IPS-NIHi11 (cell line): ENCODE results near the gene CMIP.

Experiments used
- DNase-seq: peaks from one replicate; pipeline ENCODE4 v3.0.0; 2012; ENCODE audit warnings: mixed read lengths, low spot score

Gene CMIP

GRCh38 chr16:81703177-81704155, 258.9 kb downstream of the CMIP start:
- DNase-seq: no peak

GRCh38 chr16:81705261-81705660, 260.7 kb downstream of the CMIP start:
- no peak for DNase-seq

- no peak for DNase-seq
Measured at GRCh38 chr16:81706327-81707295, 262.0 kb downstream of the CMIP start.

- DNase-seq: no peak
Measured at GRCh38 chr16:81707411-81708265, 263.0 kb downstream of the CMIP start.

GRCh38 chr16:81708266-81709015, 263.8 kb downstream of the CMIP start:
- no peak for DNase-seq

- DNase-seq: peak; percentile 21
Measured at GRCh38 chr16:81709016-81709900, 264.6 kb downstream of the CMIP start.

GRCh38 chr16:81710044-81710443, 265.4 kb downstream of the CMIP start:
- peak; percentile 31 for DNase-seq

- no peak for DNase-seq
Measured at GRCh38 chr16:81710596-81710995, 266.0 kb downstream of the CMIP start.

- DNase-seq: peak; percentile 80
Measured at GRCh38 chr16:81711657-81712319, 267.2 kb downstream of the CMIP start.

GRCh38 chr16:81712681-81713080, 268.1 kb downstream of the CMIP start:
- no peak for DNase-seq

GRCh38 chr16:81713295-81713772, 268.7 kb downstream of the CMIP start:
- DNase-seq: no peak

- no peak for DNase-seq
Measured at GRCh38 chr16:81713796-81714195, 269.2 kb downstream of the CMIP start.

GRCh38 chr16:81714583-81714982, 270.0 kb downstream of the CMIP start:
- DNase-seq: no peak

- DNase-seq: no peak
Measured at GRCh38 chr16:81715358-81716196, 271.0 kb downstream of the CMIP start.

GRCh38 chr16:81716478-81717225, 272.0 kb downstream of the CMIP start:
- no peak for DNase-seq

GRCh38 chr16:81717662-81718189, 273.1 kb downstream of the CMIP start:
- DNase-seq: no peak

- DNase-seq: no peak
Measured at GRCh38 chr16:81718637-81719036, 274.0 kb downstream of the CMIP start.
